GM19238 (cell line): ENCODE data around the gene FBLN1.

Source experiments
- DNase-seq: peaks from one replicate; pipeline ENCODE4 v3.0.0; 2011; ENCODE audit warnings: low spot score; ENCODE audit not compliant: insufficient read length

Gene FBLN1

DNA sequence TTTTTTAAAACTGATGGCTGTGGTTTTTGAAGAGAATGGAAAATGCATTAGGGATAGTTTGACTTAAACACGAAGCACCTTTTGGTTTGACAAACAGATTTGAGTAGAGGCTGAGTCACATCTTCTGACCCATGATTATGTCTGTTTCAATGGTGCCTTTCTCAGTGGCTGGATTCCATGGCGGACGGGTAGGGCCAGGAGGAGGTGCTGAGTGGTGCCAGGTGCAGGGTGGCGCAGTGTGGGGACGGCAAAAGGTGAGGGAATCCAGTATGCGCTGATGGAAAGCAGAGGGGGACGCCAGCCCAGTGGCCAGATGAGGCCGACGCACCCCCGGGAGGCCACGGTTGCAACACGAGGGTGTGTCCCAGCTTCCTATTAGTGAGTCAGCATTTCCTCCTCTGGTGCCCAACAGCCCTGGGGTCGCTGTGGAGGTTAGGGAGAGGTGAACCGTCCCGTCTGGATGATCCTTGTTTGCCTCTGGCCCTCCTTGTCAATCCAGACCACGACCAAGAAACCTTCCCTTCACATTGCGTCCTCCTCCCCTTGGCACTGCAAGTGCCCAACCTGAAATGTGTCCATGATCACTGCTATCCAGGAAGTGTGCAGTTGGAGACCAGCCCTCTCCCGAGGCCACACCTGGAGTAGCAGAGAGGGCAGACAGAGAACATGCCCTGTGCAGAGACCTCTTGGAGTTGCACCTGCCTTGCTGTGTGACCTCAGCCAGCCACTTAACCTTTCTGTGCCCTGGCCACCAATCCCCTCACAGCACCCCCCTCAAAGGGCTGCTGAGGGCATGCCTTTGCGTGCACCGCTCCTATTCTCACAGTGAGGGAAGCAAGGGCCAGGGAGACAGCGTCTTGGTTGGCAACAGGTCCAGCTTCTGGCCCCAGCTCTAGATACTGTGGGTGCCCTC is 136.4 kb downstream of the FBLN1 start:
- no peak for DNase-seq

- DNase-seq: no peak
These were observed 137.0 kb downstream of the FBLN1 start for GRCh38 chr22:45639747-45640102.

- DNase-seq: no peak
These were observed 137.7 kb downstream of the FBLN1 start for GRCh38 chr22:45640291-45640940.

GRCh38 chr22:45640941-45641621 is 138.4 kb downstream of the FBLN1 start:
- no peak for DNase-seq

- DNase-seq: no peak
These were observed 140.3 kb downstream of the FBLN1 start for GRCh38 chr22:45642986-45643385.

DNA sequence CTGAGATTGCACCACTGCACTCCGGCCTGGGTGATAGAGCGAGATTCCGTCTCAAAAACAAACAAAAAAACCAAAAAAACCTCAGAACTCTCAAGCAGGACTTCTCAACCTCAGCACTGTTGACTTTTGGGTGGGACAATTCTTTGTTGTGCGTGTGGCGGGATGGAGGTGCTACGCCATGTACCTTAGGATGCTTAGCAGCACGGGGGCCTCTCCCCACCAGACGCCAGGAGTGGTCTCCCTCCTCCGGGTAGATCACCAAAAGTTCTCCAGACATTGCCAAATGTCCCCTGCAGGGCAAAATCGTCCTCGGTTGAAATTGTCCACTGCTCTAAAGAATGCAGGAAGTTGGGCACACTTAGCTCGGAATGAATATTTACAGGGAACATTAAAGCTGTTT is 142.0 kb downstream of the FBLN1 start:
- DNase-seq: no peak

- no peak for DNase-seq
These were observed 142.5 kb downstream of the FBLN1 start for GRCh38 chr22:45645150-45645525.

DNA sequence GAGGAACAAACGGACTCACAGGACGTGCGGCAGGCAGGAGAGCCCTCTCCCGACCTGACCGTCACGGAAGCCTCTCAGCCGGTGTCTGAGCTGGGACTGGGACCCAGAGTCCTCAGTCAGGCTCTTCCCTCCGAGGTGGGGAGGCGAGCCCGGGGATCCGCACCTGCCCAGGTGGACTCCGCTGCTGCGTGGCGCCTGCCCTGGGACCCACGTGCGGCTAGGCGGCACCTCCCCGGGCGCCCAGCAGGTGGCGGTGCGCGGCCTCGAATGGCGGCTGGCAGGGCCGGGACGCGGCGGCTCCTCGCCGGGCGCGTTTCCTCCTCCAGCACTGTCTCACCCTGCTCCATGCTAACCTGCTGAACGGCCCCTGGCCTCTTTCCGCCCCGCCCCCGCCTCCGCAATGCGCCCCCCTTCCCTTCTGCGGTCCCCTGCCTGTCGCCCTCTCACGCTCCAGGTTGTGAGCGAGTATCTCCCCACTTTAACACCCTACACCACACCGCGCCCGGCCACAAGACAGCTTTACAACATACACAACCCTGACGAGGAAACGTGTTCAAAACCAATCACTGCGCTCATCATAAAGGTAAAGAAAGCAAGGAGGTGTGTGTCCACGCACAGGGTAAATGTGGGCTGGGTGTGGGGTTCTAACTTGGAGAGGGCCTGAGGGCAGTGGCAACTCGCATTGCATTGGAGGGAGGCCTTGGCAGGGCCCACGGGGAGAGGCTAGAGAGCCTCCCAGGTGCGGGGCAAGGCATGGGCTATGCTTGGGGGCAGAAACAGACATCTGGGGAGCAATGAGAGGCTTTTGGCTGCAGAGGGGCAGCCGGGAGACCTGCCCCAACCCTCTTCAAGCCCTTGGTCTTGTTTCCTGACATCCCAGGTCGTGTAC is 143.1 kb downstream of the FBLN1 start:
- peak; percentile 77 for DNase-seq

DNA sequence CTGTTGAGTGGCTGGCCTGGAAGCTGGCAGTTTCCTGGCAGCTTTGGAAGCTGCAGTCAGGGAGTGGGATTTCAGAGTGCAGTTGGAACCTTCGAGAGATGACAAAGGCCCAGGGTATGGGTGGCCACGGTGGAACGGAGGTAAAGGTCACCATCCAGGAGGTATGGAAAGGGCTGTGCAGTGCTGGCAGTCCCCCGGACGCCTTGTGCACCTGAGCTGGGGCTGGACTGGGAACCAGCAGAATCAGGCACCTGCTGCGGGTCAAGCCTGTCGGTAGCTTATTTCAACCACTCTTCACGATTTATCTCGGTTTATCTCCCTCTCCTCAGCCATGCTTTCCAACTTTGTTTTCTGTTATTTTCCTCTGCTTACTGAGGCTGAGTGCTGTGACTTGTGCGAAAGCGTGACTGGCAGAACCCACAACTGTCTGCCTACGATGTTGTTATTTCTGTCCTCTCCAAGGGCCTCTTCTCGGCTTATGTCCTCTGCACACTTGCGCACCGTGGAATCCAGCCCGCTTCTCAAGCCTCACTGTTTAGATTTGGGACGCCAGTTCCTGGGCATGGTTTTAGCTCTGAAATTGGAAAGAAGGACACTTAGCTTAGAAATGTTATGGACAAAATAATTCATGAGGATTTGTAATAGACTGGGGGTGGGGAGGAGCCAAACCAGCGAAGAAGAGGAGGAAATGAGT is 145.0 kb downstream of the FBLN1 start:
- no peak for DNase-seq

GRCh38 chr22:45648301-45649117 is 145.8 kb downstream of the FBLN1 start:
- DNase-seq: no peak

DNA sequence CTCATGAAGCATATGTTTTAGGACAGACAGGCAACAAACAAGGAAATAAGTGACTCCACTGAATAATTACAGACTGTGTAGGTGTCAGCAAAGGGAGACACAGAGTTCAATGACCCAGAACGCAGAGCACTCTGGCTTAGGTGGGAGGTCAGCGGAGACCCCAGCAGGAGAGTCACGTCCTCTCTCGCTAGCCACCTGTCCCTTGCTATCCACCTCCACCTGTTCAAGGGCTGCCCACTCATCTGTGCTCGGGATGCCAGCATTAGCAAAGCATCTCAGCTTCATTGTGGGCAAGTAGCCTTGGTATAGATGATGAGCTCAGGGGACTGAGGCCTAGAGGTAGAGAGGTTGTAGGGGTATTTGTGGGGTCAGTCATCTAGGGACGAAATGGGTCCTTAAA is 147.1 kb downstream of the FBLN1 start:
- no peak for DNase-seq

- DNase-seq: no peak
These were observed 148.0 kb downstream of the FBLN1 start for GRCh38 chr22:45650721-45651120.
